Activated CD4-positive, alpha-beta T cell treated with anti-CD3 and anti-CD28 coated beads, Interleukin-2, amount 50 U/mL, for 1 hour (primary cell): Measurements from ENCODE around the gene ABLIM3.

ENCODE experiments used
- DNase-seq: peaks from one replicate; pipeline ENCODE4 v3.0.0-alpha.2; 2020

ABLIM3 gene

GRCh38 chr5:149195337-149195887 is 54.1 kb downstream of the ABLIM3 start:
- no peak for DNase-seq

GRCh38 chr5:149195962-149196361 is 54.7 kb downstream of the ABLIM3 start:
- no peak for DNase-seq

GRCh38 chr5:149198148-149198547 is 56.9 kb downstream of the ABLIM3 start:
- no peak for DNase-seq

GRCh38 chr5:149200355-149200754 is 59.1 kb downstream of the ABLIM3 start:
- DNase-seq = no peak

GRCh38 chr5:149201121-149201637 is 59.9 kb downstream of the ABLIM3 start:
- no peak for DNase-seq

GRCh38 chr5:149202910-149203451 is 61.7 kb downstream of the ABLIM3 start:
- DNase-seq = no peak

GRCh38 chr5:149203921-149204441 is 62.7 kb downstream of the ABLIM3 start:
- no peak for DNase-seq

- no peak for DNase-seq
These were observed 64.6 kb downstream of the ABLIM3 start for GRCh38 chr5:149205625-149206523.

- no peak for DNase-seq
These were observed 65.3 kb downstream of the ABLIM3 start for GRCh38 chr5:149206524-149207141.

GRCh38 chr5:149207831-149208230 is 66.5 kb downstream of the ABLIM3 start:
- DNase-seq = no peak

- no peak for DNase-seq
These were observed 68.9 kb downstream of the ABLIM3 start for GRCh38 chr5:149210225-149210624.

- DNase-seq = no peak
These were observed 69.7 kb downstream of the ABLIM3 start for GRCh38 chr5:149210968-149211490.

- no peak for DNase-seq
These were observed 70.3 kb downstream of the ABLIM3 start for GRCh38 chr5:149211566-149211965.

- no peak for DNase-seq
These were observed 71.1 kb downstream of the ABLIM3 start for GRCh38 chr5:149212198-149212951.

- DNase-seq = no peak
These were observed 72.1 kb downstream of the ABLIM3 start for GRCh38 chr5:149213264-149213880.

- DNase-seq = no peak
These were observed 74.3 kb downstream of the ABLIM3 start for GRCh38 chr5:149215478-149216090.

- DNase-seq = no peak
These were observed 75.2 kb downstream of the ABLIM3 start for GRCh38 chr5:149216496-149216895.

GRCh38 chr5:149217096-149217802 is 76.0 kb downstream of the ABLIM3 start:
- no peak for DNase-seq

- no peak for DNase-seq
These were observed 76.5 kb downstream of the ABLIM3 start for GRCh38 chr5:149217803-149218155.

GRCh38 chr5:149219584-149219983 is 78.3 kb downstream of the ABLIM3 start:
- DNase-seq = no peak

GRCh38 chr5:149220750-149221149 is 79.5 kb downstream of the ABLIM3 start:
- DNase-seq = no peak
